Smooth muscle cell (in vitro differentiated cells): ENCODE data around the gene MED27. TPM values are rescaled to one million over a fixed set of nuclear protein-coding genes. Genes with fewer than 3 reads are reported as not detected.

Experiments
- DNase-seq: peaks from one replicate; lab custom pipeline; 2025; ENCODE audit not compliant: unreplicated experiment; lab: John Stamatoyannopoulos, UW
- H2AFZ ChIP-seq: fragments of 200-600 bp; sonication (generic); 2 replicates; pipeline ENCODE4 v1.6.0; 2016; ENCODE audit warnings: antibody characterized with exemption, low read depth, mild to moderate bottlenecking
- H3F3A ChIP-seq: fragments of 200-600 bp; sonication (generic); 2 replicates; pipeline ENCODE4 v1.6.0; 2017; ENCODE audit warnings: antibody characterized with exemption, low read depth
- H3K27ac ChIP-seq: fragments of 200-600 bp; sonication (generic); 2 replicates; pipeline ENCODE4 v1.5.1; 2016; ENCODE audit warnings: low read depth, mild to moderate bottlenecking
- H3K27me3 ChIP-seq: fragments of 200-600 bp; sonication (generic); 2 replicates; pipeline ENCODE4 v1.6.1; 2016; ENCODE audit warnings: low read depth, mild to moderate bottlenecking
- H3K36me3 ChIP-seq: fragments of 200-600 bp; sonication (generic); 2 replicates; pipeline ENCODE4 v1.5.1; 2016; ENCODE audit warnings: low read depth
- H3K4me1 ChIP-seq: fragments of 200-600 bp; sonication (generic); 2 replicates; pipeline ENCODE4 v1.5.1; 2016; ENCODE audit warnings: low read depth
- H3K4me2 ChIP-seq: fragments of 200-600 bp; sonication (generic); 2 replicates; pipeline ENCODE4 v1.6.0; 2016; ENCODE audit warnings: mild to moderate bottlenecking
- H3K4me3 ChIP-seq: fragments of 200-600 bp; sonication (generic); 2 replicates; pipeline ENCODE4 v1.5.1; 2016; ENCODE audit warnings: mild to moderate bottlenecking
- H3K79me2 ChIP-seq: fragments of 200-600 bp; sonication (generic); 2 replicates; pipeline ENCODE4 v1.6.0; 2016; ENCODE audit warnings: low read depth, mild to moderate bottlenecking
- H3K9ac ChIP-seq: fragments of 200-600 bp; sonication (generic); 2 replicates; pipeline ENCODE4 v1.6.0; 2016; ENCODE audit warnings: low read depth
- H3K9me3 ChIP-seq: fragments of 200-600 bp; sonication (generic); replicated peaks from 2 replicates; pipeline ENCODE4 v1.5.1; 2016; ENCODE audit warnings: low read depth
- H4K20me1 ChIP-seq: fragments of 200-600 bp; sonication (generic); 2 replicates; pipeline ENCODE4 v1.6.0; 2016; ENCODE audit warnings: low read depth
- WGBS: methylation state at CpG from one replicate; pipeline ENCODE4 v1.1.7; 2016; ENCODE audit warnings: low lambda C conversion rate; 5-methylcytosine and 5-hydroxymethylcytosine counted together
- polyA plus RNA-seq: library from polyadenylated mRNA; unstranded; fragments of >200 nt; fragmentation: Nextera tagmentation; extraction: Ambion mirVana; gene quantifications from 2 replicates; pipeline ENCODE4 v1.2.1, GENCODE V29; 2016
- total RNA-seq: library from RNA; depleted of rRNA; stranded (reverse); fragments of >200 nt; gene quantifications from 2 replicates; pipeline ENCODE4 v1.2.3, GENCODE V29; 2014
- TF ChIP-seq, protein P1 (sequence below): fragments of 200-600 bp; sonication (generic); IDR thresholded peaks from 2 replicates; pipeline ENCODE4 v1.5.1; 2017; ENCODE audit warnings: borderline replicate concordance, mild to moderate bottlenecking, antibody characterized with exemption; ENCODE audit not compliant: insufficient read depth, poor library complexity, severe bottlenecking

Gene MED27
- total and polyA plus RNA-seq, 2 experiments from 2014 or later, result 24.0 to 50.0 TPM

- Histone ChIP-seq H3K27me3 (peaks cover 12% of the 10 kb centered on the region), H3K4me2 (no peak overlapping the region), H3K79me2 (no peaks in the 10 kb centered on the region), H3K9me3 (no peaks in the 10 kb centered on the region), H3K4me1 (no peaks in the 10 kb centered on the region), H3K4me3 (no peak overlapping the region), H3K36me3 (no peaks in the 10 kb centered on the region), H2AFZ (no peak overlapping the region), H3F3A (no peaks in the 10 kb centered on the region), H3K9ac (no peak overlapping the region), H4K20me1 (no peaks in the 10 kb centered on the region), H3K27ac (no peak overlapping the region)
- TF ChIP-seq, protein P1, sequence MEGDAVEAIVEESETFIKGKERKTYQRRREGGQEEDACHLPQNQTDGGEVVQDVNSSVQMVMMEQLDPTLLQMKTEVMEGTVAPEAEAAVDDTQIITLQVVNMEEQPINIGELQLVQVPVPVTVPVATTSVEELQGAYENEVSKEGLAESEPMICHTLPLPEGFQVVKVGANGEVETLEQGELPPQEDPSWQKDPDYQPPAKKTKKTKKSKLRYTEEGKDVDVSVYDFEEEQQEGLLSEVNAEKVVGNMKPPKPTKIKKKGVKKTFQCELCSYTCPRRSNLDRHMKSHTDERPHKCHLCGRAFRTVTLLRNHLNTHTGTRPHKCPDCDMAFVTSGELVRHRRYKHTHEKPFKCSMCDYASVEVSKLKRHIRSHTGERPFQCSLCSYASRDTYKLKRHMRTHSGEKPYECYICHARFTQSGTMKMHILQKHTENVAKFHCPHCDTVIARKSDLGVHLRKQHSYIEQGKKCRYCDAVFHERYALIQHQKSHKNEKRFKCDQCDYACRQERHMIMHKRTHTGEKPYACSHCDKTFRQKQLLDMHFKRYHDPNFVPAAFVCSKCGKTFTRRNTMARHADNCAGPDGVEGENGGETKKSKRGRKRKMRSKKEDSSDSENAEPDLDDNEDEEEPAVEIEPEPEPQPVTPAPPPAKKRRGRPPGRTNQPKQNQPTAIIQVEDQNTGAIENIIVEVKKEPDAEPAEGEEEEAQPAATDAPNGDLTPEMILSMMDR, result no peak
- no peak for DNase-seq
- 70% methylated on average over 7 of the region's 7 CpGs for WGBS
Measured at GRCh38 chr9:132108728-132109127, 29.1 kb upstream of the MED27 start.

GRCh38 chr9:132099741-132100407 is 20.2 kb upstream of the MED27 start:
- Histone ChIP-seq H3F3A (no peaks in the 10 kb centered on the region), H3K79me2 (no peaks in the 10 kb centered on the region), H3K9me3 (no peaks in the 10 kb centered on the region), H4K20me1 (no peaks in the 10 kb centered on the region), H3K27me3 (peaks cover 19% of the 10 kb centered on the region), H3K4me3 (no peak overlapping the region), H3K4me1 (no peaks in the 10 kb centered on the region), H3K36me3 (no peaks in the 10 kb centered on the region), H3K27ac (no peak overlapping the region), H3K9ac (no peak overlapping the region), H3K4me2 (no peak overlapping the region), H2AFZ (no peak overlapping the region)
- 76% methylated on average over 8 of the region's 8 CpGs for WGBS
- no peak for DNase-seq
- TF ChIP-seq, protein P1, result no peak

DNA sequence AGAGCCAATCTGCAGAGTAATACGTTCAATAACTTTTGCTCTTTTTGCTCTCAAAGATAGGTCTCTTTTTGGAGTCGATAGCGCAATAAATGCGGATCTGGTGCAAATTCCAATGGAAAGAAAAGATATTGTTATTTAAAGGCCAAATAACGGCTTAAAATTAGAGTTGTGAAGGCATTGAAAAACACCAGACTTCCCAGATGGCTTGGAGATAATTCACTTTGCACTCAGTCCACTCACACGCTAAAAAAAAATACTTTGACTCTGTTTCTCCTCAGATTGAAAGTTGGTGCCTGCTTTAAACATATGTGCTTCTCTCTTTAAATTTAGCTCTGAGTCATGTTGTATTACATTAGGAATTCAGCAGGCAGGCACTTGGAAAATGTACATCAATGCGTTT is 19.5 kb upstream of the MED27 start:
- Histone ChIP-seq H3K27me3 (peaks cover 19% of the 10 kb centered on the region), H3K9me3 (no peaks in the 10 kb centered on the region), H2AFZ (no peak overlapping the region), H4K20me1 (no peaks in the 10 kb centered on the region), H3K4me1 (no peaks in the 10 kb centered on the region), H3F3A (no peaks in the 10 kb centered on the region), H3K36me3 (no peaks in the 10 kb centered on the region), H3K4me2 (no peak overlapping the region), H3K9ac (no peak overlapping the region), H3K79me2 (no peaks in the 10 kb centered on the region), H3K27ac (no peak overlapping the region), H3K4me3 (no peak overlapping the region)
- no peak for DNase-seq
- 87% methylated on average over 7 of the region's 7 CpGs for WGBS
- TF ChIP-seq, protein P1, result no peak

DNA sequence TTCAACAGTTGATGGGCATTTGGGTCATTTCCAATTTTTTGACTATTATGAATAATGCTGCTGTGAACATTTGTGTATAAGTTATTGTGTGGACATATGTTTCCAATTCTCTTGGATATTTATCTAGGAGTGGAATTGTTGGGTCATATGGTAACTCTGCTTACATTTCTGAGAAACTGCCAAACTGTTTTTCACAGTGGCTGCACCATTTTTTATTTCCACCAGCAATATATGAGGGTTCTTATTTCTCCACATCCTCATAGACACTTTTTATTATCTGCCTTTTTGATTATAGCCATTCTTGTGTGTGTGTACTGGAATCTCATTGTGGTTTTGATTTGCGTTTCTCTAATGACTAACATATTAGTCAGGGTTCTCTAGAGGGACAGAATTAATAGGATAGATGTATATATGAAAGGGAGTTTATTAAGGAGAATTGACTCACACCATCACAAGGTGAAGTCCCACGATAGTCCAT is 14.7 kb upstream of the MED27 start:
- H3K4me3 ChIP-seq, result no peak overlapping the region
- TF ChIP-seq, protein P1, result no peak
- H2AFZ ChIP-seq, result no peak overlapping the region
- no peaks in the 10 kb centered on the region for H3K4me1 ChIP-seq
- DNase-seq, result no peak
- H3K9ac ChIP-seq, result no peak overlapping the region
- no peaks in the 10 kb centered on the region for H3K9me3 ChIP-seq
- no peak overlapping the region for H3K27ac ChIP-seq
- H3K79me2 ChIP-seq, result no peaks in the 10 kb centered on the region
- H4K20me1 ChIP-seq, result no peaks in the 10 kb centered on the region
- H3K36me3 ChIP-seq, result no peaks in the 10 kb centered on the region
- H3F3A ChIP-seq, result no peaks in the 10 kb centered on the region
- WGBS, result 47% methylated on average over 2 of the region's 2 CpGs
- peaks cover 19% of the 10 kb centered on the region for H3K27me3 ChIP-seq
- no peak overlapping the region for H3K4me2 ChIP-seq
